AG09309 (cell line): ENCODE results near the gene PLB1.

Experiments
- DNase-seq: peaks from one replicate; pipeline ENCODE4 v3.0.0-alpha.2; 2010; ENCODE audit warnings: low read depth
- H3K4me3 ChIP-seq: 2 replicates; pipeline ENCODE4 v1.5.1; 2011; ENCODE audit warnings: mild to moderate bottlenecking, low read depth, low read length, moderate library complexity; ENCODE audit not compliant: control insufficient read depth
- TF ChIP-seq, protein P1 (sequence below): IDR thresholded peaks from 2 replicates; pipeline ENCODE4 v1.5.1; 2011; ENCODE audit warnings: mild to moderate bottlenecking, low read depth, low read length, inconsistent platforms; ENCODE audit not compliant: insufficient read depth, control insufficient read depth; ENCODE audit errors: missing control alignments

Gene PLB1

DNA sequence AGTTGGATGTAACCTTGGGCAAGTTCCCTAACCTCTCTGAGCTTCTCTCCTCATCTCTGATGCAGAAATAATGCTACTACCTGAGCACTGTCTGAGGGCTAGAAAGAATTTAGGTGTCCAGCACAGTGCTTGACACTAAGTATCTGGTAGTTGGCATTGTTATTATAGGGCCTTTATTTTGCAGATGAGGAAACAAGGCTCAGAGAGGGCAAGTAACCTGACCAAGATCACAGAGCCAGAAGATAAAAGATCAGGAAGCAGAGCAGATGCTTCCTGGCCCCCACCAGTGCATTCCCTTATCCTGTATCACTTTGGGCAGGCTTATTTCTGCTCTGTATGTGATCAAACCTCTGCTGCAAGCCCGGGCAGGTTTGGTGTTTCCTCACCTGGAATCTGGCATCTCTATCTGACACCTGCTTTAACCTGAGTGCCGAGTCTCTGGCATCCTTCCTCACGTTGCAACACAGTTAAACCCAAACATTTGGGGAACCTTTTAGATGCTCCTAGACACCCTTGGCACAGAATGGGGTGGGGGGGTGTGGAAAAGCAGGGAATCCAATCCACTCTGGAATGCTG is 69.9 kb downstream of the PLB1 start:
- DNase-seq, result no peak
- TF ChIP-seq, protein P1, sequence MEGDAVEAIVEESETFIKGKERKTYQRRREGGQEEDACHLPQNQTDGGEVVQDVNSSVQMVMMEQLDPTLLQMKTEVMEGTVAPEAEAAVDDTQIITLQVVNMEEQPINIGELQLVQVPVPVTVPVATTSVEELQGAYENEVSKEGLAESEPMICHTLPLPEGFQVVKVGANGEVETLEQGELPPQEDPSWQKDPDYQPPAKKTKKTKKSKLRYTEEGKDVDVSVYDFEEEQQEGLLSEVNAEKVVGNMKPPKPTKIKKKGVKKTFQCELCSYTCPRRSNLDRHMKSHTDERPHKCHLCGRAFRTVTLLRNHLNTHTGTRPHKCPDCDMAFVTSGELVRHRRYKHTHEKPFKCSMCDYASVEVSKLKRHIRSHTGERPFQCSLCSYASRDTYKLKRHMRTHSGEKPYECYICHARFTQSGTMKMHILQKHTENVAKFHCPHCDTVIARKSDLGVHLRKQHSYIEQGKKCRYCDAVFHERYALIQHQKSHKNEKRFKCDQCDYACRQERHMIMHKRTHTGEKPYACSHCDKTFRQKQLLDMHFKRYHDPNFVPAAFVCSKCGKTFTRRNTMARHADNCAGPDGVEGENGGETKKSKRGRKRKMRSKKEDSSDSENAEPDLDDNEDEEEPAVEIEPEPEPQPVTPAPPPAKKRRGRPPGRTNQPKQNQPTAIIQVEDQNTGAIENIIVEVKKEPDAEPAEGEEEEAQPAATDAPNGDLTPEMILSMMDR, result no peak
- H3K4me3 ChIP-seq, result no peak overlapping the region

DNA sequence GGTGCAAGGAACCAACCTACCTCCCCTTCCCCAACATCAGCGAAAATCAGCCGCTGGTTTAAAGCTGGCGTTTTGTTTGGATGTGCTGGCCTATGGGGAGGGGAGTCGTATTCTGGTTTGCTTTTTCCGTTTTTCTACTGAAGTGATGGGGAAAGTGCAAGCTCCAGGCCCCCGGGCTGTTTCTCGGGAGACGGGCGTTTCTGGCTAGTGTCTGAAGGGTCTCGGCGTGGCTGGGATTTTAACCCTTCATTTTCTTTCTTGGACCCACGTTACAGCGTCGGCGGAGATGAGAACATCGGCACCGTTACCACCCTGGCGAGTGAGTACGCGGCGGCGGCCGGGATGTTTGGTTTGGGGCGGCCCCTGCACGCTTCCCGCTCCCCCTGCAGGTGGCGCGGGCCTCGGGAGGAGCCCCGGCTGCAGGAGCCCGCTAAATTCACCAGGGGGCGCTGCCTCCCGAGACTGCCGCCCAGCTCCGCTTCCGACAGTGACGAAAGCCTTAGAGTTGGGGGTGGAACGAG is 70.7 kb downstream of the PLB1 start:
- peak; percentile 13 for DNase-seq
- peak overlapping the region; percentile 67 for H3K4me3 ChIP-seq
- TF ChIP-seq, protein P1, result peak; percentile 100

DNA sequence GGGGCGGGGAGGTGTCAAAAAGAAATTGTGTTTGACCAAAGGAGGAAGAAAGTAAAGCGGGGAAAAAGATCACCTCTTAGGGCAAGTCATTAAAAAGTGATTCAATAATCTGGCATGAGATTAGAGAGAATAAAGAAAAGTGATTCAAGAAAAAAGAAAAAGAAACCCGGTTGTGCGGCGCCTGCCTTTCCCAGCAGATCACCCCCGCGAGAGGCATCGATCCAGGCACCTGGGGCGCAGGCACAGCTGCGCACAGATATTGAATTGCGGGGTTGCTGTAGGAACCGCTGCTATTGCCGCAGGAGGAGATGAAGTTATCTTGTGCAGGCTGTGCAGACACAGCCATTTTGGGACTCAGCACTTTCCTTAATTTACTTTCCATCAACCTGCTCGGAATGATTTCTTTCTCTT is 71.2 kb downstream of the PLB1 start:
- peak overlapping the region; percentile 67 for H3K4me3 ChIP-seq
- TF ChIP-seq, protein P1, result no peak
- no peak for DNase-seq

DNA sequence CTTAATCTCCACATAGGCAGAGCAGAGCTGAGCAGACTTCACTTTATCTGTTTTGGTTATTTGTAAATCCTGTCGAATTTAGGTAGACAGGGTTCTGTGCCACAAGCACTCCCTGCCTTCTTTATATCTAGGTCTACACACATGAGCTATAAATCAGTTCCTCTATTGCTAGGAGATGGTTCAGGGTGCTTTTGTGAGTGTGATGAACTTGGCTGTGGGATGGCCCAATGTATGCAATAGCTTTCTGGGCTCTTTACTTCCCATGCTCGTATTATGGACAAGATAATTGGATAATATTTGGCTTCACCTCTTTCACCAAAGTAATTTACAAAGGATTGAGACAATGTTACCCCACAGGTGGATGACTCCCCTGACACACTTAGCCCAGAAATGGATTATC is 72.2 kb downstream of the PLB1 start:
- H3K4me3 ChIP-seq, result no peak overlapping the region
- DNase-seq, result no peak
- TF ChIP-seq, protein P1, result no peak

- no peak for DNase-seq
- no peak overlapping the region for H3K4me3 ChIP-seq
- TF ChIP-seq, protein P1, result no peak
Measured at GRCh38 chr2:28568533-28568932, 72.7 kb downstream of the PLB1 start.

DNA sequence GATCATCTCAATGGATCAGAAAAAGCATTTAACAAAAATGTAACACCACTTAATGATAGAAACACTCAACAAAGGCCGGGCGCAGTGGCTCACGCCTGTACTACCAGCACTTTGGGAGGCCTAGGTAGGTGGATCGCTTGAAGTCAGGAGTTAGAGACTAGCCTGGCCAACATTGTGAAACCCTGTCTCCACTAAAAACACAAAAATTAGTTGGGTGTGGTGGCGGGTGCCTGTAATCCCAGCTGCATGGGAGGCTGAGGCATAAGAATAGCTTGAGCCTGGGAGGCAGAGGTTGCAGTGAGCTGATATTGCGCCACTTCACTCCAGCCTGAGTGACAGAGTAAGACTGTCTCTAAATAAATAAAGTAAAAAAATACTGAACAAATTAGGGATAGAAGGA is 74.6 kb downstream of the PLB1 start:
- no peak overlapping the region for H3K4me3 ChIP-seq
- TF ChIP-seq, protein P1, result no peak
- no peak for DNase-seq
